GM19023 (cell line): ENCODE measurements around the gene TMEM89.

ENCODE experiments used
- ATAC-seq: cut with Tn5 transposase; IDR thresholded peaks from one replicate; pipeline ENCODE4 v1.9.1; 2021; ENCODE audit warnings: mild to moderate bottlenecking, moderate library complexity; ENCODE audit not compliant: unreplicated experiment

The TMEM89 gene

GRCh38 chr3:48593337-48593736, 28.2 kb downstream of the TMEM89 start:
- ATAC-seq: no peak

- ATAC-seq: no peak
Observed at GRCh38 chr3:48592519-48593087, 29.0 kb downstream of the TMEM89 start.

- ATAC-seq: no peak
Observed at GRCh38 chr3:48591886-48592518, 29.6 kb downstream of the TMEM89 start.

GRCh38 chr3:48591436-48591835, 30.1 kb downstream of the TMEM89 start:
- no peak for ATAC-seq

- ATAC-seq: no peak
Observed at GRCh38 chr3:48588230-48588629, 33.3 kb downstream of the TMEM89 start.

GRCh38 chr3:48587686-48588085, 33.9 kb downstream of the TMEM89 start:
- no peak for ATAC-seq

GRCh38 chr3:48585411-48585810, 36.2 kb downstream of the TMEM89 start:
- ATAC-seq: no peak

GRCh38 chr3:48584836-48585235, 36.7 kb downstream of the TMEM89 start:
- no peak for ATAC-seq

- ATAC-seq: no peak
Observed at GRCh38 chr3:48581621-48582481, 39.7 kb downstream of the TMEM89 start.

- ATAC-seq: no peak
Observed at GRCh38 chr3:48576647-48577046, 44.9 kb downstream of the TMEM89 start.

GRCh38 chr3:48575366-48575765, 46.2 kb downstream of the TMEM89 start:
- no peak for ATAC-seq

GRCh38 chr3:48573973-48574585, 47.5 kb downstream of the TMEM89 start:
- no peak for ATAC-seq

GRCh38 chr3:48572517-48572916, 49.1 kb downstream of the TMEM89 start:
- no peak for ATAC-seq

- no peak for ATAC-seq
Observed at GRCh38 chr3:48571938-48572337, 49.6 kb downstream of the TMEM89 start.
